HG03039 (cell line): ENCODE results near the gene CCNI.
"Not testable (repeated sequence)": the region's sequence is repeated elsewhere in the genome, so short reads cannot be mapped to it uniquely, and the experiment has no call there.

Experiments used
- ATAC-seq: cut with Tn5 transposase; IDR thresholded peaks from one replicate; pipeline ENCODE4 v1.9.1; 2021; ENCODE audit warnings: mild to moderate bottlenecking, moderate library complexity; ENCODE audit not compliant: unreplicated experiment

CCNI gene, protein sequence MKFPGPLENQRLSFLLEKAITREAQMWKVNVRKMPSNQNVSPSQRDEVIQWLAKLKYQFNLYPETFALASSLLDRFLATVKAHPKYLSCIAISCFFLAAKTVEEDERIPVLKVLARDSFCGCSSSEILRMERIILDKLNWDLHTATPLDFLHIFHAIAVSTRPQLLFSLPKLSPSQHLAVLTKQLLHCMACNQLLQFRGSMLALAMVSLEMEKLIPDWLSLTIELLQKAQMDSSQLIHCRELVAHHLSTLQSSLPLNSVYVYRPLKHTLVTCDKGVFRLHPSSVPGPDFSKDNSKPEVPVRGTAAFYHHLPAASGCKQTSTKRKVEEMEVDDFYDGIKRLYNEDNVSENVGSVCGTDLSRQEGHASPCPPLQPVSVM

DNA sequence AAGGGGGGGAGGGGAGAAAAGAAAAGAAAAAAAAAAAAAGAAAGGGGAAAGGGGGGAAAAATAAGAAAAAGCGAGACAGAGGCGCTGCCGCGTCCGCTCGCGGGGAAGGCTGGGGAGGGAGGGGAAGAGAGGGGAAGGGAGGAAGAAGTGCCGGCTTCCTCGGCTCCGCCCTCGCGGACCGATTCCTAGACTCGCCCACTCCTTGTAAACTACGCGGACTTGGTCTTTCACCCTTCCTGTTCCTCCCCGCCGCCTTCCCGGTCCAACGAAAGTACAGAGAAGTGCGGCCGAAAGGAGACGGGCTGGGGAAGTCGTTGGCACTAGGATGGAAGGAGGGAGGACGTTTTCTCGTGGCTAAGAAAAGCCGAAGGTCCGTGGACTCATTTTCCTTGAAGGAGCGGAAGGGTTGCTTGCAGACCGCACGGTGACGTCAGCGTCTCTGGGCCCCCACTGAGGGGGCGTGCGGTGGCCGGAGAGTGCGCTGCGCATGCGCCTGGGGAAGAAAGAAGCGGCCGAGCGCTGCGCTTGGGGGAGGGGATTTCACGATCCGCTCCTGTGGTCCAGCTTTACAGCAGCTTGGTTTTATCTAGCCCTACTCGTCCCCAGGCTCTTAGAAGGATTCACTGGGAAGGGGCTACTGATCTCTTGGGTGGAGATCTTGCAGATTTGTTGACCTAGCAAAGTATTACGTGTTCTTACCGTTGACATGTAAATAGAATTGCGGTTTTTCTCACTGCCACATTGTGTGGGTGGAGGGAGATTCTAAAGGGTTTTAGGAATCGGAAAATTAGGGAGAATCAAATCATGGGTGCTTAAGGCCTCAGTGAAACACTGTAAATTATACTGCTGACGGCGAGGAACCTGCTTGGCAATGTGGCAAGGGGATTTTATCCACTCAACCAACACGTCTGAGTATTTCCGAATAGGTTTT is at the start of gene CCNI:
CCNI (minus strand) TSS at position 121 of the 931 bp plus-strand sequence. CDS start 9,627 bp downstream, outside the sequence.
- peak; percentile 70 for ATAC-seq

DNA sequence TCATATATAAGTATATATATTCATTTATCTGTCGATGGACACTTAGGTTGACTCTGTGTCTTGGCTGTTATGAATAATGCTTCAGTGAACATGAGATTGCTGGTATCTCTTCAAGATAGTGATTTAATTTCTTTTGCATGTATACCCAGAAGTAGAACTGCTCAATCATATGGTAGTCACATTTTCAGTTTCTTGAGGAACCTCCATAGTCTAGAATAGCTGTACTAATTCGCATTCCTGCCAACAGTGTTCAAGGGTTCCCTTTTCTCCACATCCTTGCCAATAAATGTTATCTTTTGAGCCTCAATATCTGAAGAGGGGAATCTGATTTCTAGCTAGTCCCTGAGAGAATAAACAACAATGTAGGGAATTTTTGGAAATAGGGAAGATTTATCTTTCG is 48.8 kb upstream of the CCNI start:
- no peak for ATAC-seq

DNA sequence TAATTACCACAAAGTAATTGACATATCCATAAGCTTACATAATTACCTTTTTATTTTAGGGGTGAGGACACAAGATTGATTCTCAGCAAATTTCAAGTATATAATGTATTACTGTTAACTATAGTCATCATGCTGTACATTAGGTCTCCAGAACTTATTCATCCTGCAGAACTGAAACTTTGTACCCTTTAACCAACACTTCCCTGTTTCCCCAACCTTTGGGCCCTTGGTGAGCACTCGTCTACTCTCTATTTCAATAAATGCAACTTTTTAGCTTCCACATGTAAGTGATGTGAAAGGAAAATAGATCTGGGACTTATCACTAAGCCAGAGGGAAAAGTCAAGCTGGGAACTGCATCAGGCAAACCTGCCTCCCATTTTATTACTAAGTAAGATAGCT is 47.6 kb upstream of the CCNI start:
- no peak for ATAC-seq

DNA sequence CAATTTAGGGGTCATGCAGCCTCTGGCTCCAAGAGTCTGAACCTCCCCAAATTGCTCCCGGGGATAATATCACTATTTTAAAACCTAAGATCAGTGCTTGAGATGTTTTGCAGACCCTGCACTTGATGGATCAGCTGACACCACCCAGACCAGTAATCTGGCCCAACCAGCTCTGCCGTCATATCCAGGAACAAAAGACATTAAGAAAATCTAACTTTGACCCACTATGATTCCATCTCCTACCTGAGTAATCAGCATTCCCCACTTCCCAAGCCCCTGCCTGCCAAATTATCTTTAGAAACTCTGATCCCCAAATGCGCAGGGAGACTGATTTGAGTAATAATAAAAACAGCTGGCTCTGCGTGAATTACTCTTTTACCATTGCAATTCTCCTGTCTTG is 46.9 kb upstream of the CCNI start:
- ATAC-seq = no peak

DNA sequence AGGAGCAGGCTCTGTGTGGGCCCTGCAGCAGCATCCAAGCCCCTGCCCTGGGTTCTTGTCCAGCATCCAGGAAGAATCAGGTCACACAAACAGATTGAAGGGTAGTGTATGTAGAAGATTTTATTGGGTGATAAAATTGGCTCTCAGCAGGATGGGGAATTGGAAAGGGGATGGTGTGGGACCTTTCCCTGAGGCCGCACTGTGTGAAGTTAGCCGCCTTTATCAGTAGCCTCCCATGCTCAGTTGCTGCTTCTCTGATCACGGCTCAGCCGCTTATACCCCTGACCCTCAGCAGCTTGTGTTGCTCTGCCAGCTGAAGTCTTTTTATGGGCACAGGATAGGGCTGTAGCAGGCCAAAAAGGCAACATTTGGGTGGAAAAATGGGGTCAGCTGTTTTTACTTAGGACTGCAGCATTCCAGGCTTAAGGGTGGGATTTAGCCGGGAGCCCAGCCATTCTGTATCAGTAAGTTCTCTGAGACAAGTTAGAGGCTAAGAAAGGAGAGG is 46.0 kb upstream of the CCNI start:
- ATAC-seq = no peak

DNA sequence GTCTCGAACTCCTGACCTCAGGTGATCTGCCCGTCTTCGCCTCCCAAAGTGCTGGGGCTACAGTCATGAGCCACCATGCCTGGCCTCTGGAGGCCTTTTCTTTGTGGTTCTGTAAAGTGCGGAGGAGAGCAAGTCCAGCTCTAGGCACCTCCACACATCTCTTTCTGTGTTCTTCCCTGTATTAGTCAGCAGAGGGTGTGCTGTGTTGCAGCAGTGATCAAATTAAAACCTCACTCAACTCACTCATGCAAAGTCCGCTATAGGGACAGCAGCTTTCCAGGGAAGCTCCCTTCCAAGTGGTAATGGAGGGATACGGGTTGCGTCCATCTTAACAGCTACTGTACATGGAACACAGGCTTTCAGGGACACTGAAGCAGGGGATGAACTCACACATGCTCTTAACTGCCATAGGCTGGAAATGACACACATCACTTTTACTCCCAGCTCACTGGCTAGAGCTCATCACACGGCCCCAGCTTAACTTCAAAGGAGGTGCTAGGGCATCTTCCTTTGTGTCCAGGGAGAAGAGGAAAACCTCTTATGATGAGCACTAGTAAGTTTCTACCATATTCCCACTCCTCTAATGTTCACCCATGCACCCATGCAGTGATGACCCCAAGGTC is 45.2 kb upstream of the CCNI start:
- ATAC-seq = no peak

DNA sequence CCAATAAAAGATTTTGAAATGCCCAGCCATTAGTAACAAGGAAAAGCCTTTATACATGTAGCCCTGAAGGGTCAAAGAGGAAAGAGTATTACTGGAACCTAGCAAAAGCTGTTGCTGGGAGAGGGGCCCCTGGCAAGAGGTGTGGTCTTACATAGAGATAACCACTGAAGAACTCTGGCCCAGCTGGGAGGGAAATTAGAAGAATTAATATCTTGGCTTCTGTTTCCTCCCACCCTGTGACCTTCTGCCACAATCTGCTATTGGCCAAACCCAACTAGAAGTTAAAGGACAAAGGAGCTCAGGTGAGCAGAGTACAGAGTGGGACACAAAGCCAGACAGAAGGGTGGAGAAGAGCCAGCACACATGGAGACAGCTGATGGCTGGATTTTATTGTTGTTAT is 41.9 kb upstream of the CCNI start:
- ATAC-seq = no peak

DNA sequence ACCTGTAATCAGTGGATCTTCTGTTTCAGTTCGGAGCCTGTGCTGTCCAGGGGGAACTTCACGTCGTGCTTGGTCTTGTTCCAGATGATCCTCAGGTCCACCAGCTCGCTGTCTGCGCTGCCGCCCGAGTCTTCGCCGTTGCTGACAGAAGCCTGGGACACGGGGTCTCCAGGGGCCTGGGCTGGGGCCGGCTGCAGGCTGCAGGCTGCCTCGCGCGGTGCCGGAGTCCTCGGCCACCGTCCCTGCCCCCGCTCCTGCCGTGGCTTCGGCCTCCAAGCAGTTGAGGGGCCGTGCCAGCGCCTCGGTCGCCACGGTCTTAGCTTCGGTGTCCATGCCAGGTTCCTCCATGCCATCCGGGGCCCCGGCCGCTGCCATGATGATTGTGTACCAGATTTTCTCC is 37.3 kb upstream of the CCNI start:
- ATAC-seq = no peak

DNA sequence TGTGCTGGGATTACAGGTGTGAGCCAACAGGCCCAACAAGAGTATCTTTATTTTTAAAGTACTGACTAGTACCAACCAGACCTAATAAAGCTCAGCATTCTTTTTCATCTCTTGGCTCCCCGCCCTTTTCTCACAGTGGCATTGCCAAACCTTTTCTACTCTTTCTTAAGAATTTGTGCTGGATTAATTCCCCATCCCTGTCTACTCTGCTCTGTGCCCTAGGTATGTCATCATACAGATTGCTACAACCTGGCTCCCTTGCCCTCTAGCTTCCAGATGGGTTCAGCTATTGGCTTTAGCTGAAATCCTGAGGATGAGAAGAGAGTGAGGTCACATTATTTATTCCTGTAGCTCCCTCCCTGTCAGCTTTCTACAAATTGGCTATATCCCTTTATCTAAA is 34.9 kb upstream of the CCNI start:
- ATAC-seq = no peak

DNA sequence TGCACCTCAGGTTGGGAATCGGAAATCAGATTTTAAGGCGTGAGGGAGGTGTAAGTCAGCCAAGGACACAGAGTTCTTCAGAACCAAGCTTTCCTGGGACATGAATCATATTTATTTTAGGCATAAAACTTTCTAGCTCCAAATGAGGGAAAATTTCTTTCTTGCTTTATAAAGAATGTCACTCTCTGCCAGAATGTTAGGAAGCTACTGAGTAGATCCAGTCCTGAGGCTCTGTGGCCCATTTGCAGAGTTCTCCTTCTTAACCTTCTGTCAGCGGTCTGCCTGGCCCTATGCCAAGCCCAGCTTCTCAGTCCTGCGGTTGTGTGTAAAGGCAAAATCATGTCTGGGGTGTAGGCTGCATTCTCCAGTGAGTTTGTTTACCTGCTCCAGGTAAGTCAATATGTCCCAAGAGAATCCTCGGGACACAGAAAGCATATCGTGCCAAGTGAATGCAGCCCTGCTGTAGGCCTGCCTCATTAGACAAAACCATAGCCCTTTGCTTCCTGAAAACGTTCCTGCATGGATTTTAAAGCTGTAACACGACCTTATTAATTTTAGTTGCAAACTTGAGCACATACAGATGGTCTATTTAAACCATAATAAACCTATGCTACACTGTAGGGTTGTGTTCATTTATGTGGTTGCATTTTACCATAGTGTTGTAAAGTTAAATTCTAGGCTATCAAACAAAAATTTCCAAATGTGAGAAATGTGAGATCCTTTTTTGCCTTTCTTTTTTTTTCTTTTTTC is 29.2 kb upstream of the CCNI start:
- ATAC-seq = no peak

DNA sequence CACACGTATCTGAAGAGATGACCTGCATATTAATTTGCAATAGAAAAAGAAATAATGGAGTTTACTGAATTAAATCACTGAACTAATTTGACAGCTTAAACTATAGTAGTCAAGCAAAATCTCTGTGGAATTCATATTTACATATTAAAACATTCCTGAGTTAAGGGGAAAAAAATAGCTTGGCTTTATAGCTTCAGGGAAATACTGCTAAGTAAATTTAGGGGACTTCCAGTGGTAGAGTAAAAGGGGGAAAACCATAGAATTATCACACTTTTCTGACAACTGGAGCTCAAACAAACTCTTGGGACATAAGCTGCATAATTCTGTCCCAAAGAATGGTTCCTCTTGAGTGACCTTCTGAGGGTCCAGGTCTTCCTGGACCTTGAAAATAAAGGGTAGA is 28.6 kb upstream of the CCNI start:
- ATAC-seq = no peak

DNA sequence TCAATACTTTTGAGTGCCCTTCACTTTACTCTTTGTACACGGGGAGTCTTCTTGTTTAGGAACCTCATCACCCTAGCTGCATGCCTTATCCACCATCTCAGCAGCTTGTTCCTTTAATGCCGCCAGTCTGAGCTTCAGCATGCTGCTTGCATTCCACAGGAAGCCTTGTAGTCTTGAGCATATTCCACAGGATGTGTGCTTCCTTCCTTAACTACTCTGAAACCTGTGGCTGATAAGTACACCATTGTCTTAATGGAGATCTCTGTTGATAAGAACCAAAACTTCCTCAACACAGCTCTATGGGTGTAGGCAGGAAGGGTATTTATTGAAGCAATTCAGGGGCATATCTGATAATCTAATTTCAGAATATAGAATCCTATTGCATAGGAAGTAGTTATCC is 24.4 kb upstream of the CCNI start:
- ATAC-seq = no peak

DNA sequence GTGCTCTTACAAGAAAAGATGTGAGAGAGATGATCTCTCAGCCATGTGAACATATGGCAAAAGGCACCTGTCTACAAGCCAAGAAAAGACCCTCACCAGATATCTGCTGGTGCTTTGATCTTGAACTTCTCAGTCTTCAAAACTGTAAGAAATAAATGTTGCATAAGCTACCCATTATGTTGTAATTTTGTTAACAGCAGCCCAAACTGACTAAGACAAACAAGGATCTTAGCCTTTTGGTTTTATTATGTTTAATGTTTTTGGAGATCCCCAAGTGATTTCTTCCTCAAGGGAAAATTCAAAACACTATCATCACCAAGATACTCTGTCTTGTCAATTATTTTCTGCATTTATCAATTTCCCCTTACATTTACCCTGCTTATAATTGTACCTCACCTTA is 21.8 kb upstream of the CCNI start:
- ATAC-seq = no peak

DNA sequence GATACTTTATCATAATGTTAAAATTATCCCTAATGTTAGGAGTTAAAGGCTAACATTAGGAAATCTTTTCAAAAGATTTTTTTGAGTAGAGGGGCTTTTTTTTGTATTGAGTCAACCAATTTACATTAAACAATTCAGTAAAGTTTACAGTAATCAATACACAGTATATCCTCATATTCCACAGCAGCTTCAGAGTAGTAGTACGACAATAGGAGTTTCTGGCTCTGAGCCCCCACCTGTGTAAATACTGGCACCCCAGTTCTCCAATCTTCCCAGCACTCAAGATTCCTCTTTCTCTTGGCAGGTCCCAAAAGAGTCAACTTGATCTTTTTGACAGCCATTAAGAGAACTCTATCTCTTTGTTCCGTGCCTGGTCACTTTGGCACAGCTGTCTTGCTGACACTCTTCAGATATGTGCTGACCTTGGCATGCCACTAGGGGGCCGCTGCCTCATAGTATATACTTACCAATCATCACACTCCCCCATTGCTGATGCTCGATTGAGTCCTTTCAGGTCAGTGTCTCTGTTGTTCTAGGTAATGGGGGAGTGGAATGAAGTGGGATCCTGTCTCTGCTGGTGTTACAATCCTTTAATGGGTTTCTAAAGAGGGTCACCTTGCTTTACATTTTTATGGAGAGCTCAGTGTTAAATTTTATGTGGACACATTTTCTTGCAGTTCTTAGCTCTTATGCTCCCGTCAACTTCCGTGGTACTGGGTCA is 19.5 kb upstream of the CCNI start:
- ATAC-seq = peak; percentile 96

DNA sequence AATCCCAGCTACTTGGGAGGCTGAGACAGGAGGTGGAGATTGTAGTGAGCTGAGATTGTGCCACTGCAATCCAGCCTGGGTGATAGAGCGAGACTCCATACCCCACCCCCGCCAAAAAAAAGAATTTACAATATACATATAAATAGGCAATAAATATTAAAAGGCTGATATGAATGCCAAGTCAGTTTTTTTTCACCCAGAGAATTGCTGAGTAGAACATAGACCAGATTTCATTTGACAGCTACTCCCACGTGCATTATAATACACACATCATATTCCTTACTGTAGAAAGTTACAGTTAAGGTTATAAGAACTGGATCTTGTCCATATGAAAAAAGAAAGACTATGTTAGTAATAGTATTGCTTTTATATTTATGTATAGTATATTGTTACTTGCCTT is 18.7 kb upstream of the CCNI start:
- no peak for ATAC-seq

DNA sequence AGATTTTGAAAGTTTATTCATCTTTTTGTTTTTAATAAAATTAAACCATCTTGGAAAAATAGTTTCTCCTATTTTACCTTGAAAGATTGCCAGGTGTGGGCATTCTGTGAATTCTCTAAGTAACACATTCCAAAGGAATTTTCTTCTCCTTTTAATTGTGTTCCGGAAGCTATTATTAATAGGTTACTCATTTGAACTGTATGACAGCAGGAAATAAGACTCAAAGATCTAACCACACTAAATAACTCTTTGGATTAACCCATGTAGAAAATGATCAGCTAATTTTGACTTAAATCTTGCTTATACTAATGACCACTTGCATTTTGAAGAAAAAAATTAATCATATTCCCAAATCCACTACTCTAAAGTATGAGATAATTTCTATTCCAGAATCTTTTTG is 17.6 kb upstream of the CCNI start:
- ATAC-seq = no peak

DNA sequence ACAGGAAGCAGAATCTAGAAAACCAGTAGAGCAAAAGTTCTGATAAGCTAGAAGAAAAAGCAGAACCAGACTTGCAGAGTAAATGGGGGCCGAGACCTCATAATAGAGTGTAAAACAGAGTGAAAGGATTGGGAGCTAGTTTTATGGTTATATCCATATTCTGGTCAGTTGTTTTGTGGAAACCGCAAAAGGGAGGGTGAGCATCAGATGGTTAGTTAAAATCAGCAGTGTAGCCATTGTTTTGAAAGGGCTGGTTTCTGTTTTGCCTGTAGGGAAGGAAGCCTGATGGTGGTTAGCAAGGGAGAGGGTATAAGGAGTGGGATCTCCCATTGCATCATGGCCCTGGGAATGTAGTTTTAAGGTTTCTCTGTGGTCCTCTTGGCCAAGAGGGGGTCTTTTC is 17.2 kb upstream of the CCNI start:
- no peak for ATAC-seq

DNA sequence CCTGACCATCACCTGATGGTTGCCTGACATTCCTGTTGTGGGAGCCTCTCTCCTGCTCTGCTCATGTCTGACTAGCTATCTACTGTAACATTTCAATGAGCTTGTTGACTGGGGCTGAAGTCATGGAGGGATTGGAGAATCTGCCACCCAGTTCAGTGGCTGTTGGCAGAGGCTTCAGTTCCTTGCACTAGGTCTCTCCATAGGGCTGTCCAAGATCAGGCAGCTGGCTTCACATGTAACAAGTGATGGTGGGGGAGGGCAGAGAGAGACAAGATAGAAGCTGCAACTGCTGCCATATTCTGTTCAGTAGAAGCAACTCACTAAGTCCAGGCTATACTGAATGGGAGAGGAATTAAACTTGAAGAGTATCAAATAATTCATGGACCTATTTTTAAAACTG is 14.1 kb upstream of the CCNI start:
- no peak for ATAC-seq

DNA sequence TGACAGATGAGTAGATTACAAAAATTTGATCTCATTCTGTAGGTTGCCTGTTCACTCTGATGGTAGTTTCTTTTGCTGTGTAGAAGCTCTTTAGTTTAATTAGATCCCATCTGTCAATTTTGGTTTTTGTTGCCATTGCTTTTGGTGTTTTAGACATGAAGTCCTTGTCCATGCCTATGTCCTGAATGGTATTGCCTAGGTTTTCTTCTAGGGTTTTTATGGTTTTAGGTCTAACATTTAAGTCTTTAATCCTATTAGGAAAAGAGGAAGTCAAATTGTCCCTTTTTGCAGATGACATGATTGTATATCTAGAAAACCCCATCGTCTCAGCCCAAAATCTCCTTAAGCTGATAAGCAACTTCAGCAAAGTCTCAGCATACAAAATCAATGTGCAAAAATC is 11.2 kb upstream of the CCNI start:
- ATAC-seq = not testable (repeated sequence)

DNA sequence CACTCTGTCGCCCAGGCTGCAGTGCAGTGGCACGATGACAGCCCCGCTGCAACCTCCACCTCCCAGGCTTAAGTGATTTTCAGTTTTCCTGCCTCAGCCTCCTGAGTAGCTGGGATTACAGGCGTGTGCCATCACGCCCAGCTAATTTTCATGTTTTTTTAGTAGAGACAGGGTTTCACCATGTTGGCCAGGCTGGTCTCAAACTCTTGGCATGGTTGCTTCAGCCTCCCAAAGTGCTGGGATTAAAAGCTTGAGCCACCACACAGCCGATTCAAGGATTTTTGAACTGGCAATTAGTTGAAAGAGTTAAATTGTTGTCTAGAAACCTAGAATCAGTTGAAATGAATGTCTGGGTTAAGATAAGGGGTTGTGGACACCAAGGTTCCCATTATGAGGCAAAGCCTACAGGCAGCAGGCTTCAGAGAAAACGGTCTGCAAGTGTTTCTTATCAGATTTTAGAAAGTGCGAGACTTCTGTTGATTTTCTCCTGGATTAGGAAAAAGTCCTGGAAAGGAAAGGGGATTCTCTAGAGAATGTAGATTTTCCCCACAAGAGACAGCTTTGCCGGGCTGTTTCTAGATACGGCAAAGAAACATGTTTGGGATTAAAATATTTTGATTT is 8.3 kb upstream of the CCNI start:
- ATAC-seq = no peak
